Osteoblast (primary cell): Measurements from ENCODE around the gene ATP13A1. TPM values are rescaled to one million over a fixed set of nuclear protein-coding genes. Genes with fewer than 3 reads are reported as not detected.

ENCODE experiments used
- DNase-seq: peaks from one replicate; pipeline ENCODE4 v3.0.0; 2011; ENCODE audit warnings: low spot score, mixed read lengths; ENCODE audit not compliant: insufficient read length; ENCODE audit errors: missing footprints
- H2AFZ ChIP-seq: 2 replicates; pipeline ENCODE4 v1.6.0; 2011; ENCODE audit warnings: mild to moderate bottlenecking, low read length
- H3K27ac ChIP-seq: 2 replicates; pipeline ENCODE4 v1.5.1; 2011; ENCODE audit warnings: mild to moderate bottlenecking, low read depth, low read length, moderate library complexity
- H3K27me3 ChIP-seq: 2 replicates; pipeline ENCODE4 v1.6.0; 2012; ENCODE audit warnings: mild to moderate bottlenecking, control low read depth, inconsistent platforms, low read length, moderate library complexity; ENCODE audit not compliant: insufficient read depth
- H3K36me3 ChIP-seq: 2 replicates; pipeline ENCODE4 v1.5.1; 2011; ENCODE audit warnings: mild to moderate bottlenecking, low read length, control low read depth, moderate library complexity; ENCODE audit not compliant: insufficient read depth
- H3K4me1 ChIP-seq: 2 replicates; pipeline ENCODE4 v1.5.1; 2011; ENCODE audit warnings: mild to moderate bottlenecking, low read length, control low read depth, moderate library complexity; ENCODE audit not compliant: insufficient read depth
- H3K4me2 ChIP-seq: 2 replicates; pipeline ENCODE4 v1.6.0; 2011; ENCODE audit warnings: mild to moderate bottlenecking, low read length; ENCODE audit not compliant: insufficient read depth
- H3K4me3 ChIP-seq: fragments of 200-600 bp; sonication (generic); 3 replicates; pipeline ENCODE4 v1.5.1; 2012; ENCODE audit warnings: mild to moderate bottlenecking, low read length, inconsistent platforms; ENCODE audit not compliant: insufficient read depth
- H3K79me2 ChIP-seq: 2 replicates; pipeline ENCODE4 v1.6.0; 2012; ENCODE audit warnings: mild to moderate bottlenecking, low read length, control low read depth, inconsistent platforms; ENCODE audit not compliant: insufficient read depth
- H3K9me3 ChIP-seq: 2 replicates; pipeline ENCODE4 v1.5.1; 2011; ENCODE audit warnings: low read depth, low read length, control low read depth
- H4K20me1 ChIP-seq: 2 replicates; pipeline ENCODE4 v1.6.0; 2012; ENCODE audit warnings: mild to moderate bottlenecking, low read length, control low read depth; ENCODE audit not compliant: insufficient read depth
- total RNA-seq: library from RNA; depleted of rRNA; stranded (reverse); fragments of >200 nt; gene quantifications from 2 replicates; pipeline ENCODE4 v1.2.3, GENCODE V29; 2012
- TF ChIP-seq, protein P1 (sequence below): IDR thresholded peaks from 2 replicates; pipeline ENCODE4 v1.5.1; 2011; ENCODE audit warnings: mild to moderate bottlenecking, low read depth, low read length, moderate library complexity; ENCODE audit errors: extremely low read depth

The ATP13A1 gene
- total RNA-seq, 1 donor = 65.9 TPM

DNA sequence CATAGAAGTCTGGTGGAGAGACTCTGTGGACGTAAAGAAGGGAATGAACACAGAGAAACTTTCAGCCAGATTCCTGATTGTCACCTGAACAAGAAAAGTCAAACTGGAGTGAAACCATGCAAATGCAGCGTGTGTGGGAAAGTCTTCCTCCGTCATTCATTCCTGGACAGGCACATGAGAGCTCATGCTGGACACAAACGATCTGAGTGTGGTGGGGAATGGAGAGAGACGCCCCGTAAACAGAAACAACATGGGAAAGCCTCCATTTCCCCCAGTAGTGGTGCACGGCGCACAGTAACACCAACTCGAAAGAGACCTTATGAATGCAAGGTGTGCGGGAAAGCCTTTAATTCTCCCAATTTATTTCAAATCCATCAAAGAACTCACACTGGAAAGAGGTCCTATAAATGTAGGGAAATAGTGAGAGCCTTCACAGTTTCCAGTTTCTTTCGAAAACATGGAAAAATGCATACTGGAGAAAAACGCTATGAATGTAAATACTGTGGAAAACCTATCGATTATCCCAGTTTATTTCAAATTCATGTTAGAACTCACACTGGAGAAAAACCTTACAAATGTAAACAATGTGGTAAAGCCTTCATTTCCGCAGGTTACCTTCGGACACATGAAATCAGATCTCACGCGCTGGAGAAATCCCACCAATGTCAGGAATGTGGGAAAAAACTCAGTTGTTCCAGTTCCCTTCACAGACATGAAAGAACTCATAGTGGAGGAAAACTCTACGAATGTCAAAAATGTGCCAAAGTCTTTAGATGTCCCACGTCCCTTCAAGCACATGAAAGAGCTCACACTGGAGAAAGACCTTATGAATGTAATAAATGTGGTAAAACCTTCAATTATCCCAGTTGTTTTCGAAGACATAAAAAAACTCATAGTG is 15.9 kb upstream of the ATP13A1 start:
- Histone ChIP-seq H3K27ac (no peak overlapping the region), H3K4me1 (no peaks in the 10 kb centered on the region), H3K27me3 (no peaks in the 10 kb centered on the region), H4K20me1 (no peaks in the 10 kb centered on the region), H3K79me2 (peaks cover 2% of the 10 kb centered on the region), H3K36me3 (peaks cover 30% of the 10 kb centered on the region), H3K4me2 (no peak overlapping the region), H3K4me3 (no peak overlapping the region), H3K9me3 (peaks cover 21% of the 10 kb centered on the region), H2AFZ (no peak overlapping the region)
- DNase-seq = no peak
- TF ChIP-seq, protein P1, sequence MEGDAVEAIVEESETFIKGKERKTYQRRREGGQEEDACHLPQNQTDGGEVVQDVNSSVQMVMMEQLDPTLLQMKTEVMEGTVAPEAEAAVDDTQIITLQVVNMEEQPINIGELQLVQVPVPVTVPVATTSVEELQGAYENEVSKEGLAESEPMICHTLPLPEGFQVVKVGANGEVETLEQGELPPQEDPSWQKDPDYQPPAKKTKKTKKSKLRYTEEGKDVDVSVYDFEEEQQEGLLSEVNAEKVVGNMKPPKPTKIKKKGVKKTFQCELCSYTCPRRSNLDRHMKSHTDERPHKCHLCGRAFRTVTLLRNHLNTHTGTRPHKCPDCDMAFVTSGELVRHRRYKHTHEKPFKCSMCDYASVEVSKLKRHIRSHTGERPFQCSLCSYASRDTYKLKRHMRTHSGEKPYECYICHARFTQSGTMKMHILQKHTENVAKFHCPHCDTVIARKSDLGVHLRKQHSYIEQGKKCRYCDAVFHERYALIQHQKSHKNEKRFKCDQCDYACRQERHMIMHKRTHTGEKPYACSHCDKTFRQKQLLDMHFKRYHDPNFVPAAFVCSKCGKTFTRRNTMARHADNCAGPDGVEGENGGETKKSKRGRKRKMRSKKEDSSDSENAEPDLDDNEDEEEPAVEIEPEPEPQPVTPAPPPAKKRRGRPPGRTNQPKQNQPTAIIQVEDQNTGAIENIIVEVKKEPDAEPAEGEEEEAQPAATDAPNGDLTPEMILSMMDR = no peak

DNA sequence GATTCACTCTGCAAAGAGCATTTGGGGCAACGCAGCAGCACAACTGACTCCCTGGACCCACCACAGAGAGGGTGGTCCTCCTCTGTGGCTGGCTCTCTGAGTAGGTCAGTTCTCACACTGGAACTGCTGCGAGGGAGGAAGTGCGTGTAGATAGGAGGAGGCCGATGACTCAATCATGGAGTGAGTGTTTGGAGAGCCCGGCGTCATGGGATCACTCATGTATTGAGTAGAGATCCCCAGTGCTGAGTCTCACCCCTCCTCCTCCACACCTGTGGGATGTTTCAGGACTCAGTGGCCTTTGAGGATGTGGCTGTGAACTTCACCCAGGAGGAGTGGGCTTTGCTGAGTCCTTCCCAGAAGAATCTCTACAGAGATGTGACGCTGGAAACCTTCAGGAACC is 14.1 kb upstream of the ATP13A1 start:
- Histone ChIP-seq H3K4me2 (no peak overlapping the region), H3K4me1 (no peaks in the 10 kb centered on the region), H4K20me1 (no peaks in the 10 kb centered on the region), H3K27ac (no peak overlapping the region), H2AFZ (no peak overlapping the region), H3K27me3 (no peaks in the 10 kb centered on the region), H3K9me3 (peaks cover 21% of the 10 kb centered on the region), H3K79me2 (peaks cover 5% of the 10 kb centered on the region), H3K36me3 (peaks cover 30% of the 10 kb centered on the region), H3K4me3 (no peak overlapping the region)
- DNase-seq = no peak
- TF ChIP-seq, protein P1 = no peak

DNA sequence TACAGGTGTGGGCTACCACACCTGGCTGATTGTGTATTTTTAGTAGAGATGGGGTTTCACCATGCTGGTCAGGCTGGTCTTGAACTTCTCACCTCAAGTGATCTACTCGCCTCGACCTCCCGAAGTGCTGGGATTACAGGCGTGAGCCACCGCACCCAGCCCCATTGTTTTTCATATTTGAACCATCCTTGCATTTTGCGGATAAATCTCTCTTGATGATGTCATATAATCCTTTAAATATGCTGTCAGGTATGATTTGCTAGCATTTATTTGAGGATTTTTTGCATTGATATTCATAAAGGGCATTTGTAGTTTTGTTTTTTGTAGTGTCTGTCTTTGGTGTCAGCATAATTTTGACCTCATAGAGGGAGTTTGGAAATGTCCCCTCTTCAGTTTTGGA is 10.8 kb upstream of the ATP13A1 start:
- peaks cover 22% of the 10 kb centered on the region for H3K36me3 ChIP-seq
- DNase-seq = no peak
- no peaks in the 10 kb centered on the region for H3K27me3 ChIP-seq
- no peak overlapping the region for H3K4me2 ChIP-seq
- H3K27ac ChIP-seq = no peak overlapping the region
- H3K79me2 ChIP-seq = peaks cover 16% of the 10 kb centered on the region
- H4K20me1 ChIP-seq = no peaks in the 10 kb centered on the region
- no peak overlapping the region for H2AFZ ChIP-seq
- peaks cover 8% of the 10 kb centered on the region for H3K4me1 ChIP-seq
- H3K4me3 ChIP-seq = no peak overlapping the region
- H3K9me3 ChIP-seq = peaks cover 10% of the 10 kb centered on the region
- TF ChIP-seq, protein P1 = no peak

DNA sequence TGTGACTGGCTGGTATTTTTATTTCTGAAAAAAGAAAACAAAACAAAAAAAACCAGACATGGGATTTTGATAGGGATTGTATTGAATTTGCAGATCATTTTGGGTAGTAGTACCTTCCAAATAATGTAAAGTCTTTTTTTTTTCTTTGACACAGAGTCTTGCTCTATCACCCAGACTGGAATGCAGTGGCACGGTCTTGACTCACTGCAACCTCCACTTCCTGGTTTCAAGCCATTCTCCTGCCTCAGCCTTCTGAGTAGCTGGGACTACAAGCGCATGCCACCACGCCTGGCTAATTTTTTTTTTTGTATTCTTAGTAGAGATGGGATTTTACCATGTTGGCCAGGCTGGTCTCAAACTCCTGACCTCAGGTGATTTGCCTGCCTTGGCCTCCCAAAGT is 9.3 kb upstream of the ATP13A1 start:
- Histone ChIP-seq H3K4me2 (no peak overlapping the region), H4K20me1 (no peaks in the 10 kb centered on the region), H3K79me2 (peaks cover 19% of the 10 kb centered on the region), H3K27me3 (no peaks in the 10 kb centered on the region), H3K4me1 (peaks cover 12% of the 10 kb centered on the region), H3K36me3 (peaks cover 7% of the 10 kb centered on the region), H3K4me3 (no peak overlapping the region), H3K9me3 (peaks cover 2% of the 10 kb centered on the region), H3K27ac (no peak overlapping the region), H2AFZ (no peak overlapping the region)
- DNase-seq = no peak
- TF ChIP-seq, protein P1 = no peak
